ENCODE measurements around the gene IFFO2. TPM values are rescaled to one million over a fixed set of nuclear protein-coding genes. Genes with fewer than 3 reads are reported as not detected.

Gene IFFO2
- total and polyA plus RNA-seq, 2 of the 8 experiments (the other 6 are each of a cell fraction or from before 2014, with no cell fraction given), result 6.6 to 10.4 TPM

DNA sequence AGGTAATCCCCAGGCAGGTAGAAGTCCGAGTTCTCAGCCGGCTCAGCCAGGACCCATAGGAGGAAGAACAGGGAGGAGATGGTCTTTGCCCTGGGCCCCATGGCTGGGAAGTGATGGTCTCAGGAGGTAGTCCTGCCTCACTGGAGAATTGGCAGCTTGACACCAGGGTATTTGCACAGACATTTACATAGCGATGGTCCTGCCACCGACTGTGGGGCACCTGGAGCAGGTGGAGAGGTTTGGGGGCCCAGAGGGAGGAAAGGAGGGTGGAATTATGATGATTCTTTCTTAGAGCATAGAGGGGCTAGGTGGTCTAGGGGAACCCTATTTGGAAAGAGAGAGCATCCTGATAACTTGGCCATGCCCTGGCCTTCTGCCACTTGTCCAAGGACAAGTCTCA lies 96.9 kb downstream of the IFFO2 start, which contains the start of gene TAS1R2:
Gene TAS1R2 (minus strand): TSS at position 101 of the 400 bp plus-strand sequence. CDS start 0 bp downstream, at position 101.
- CTCF ChIA-PET (ENCODE audit: partially characterized antibody), result interaction anchor here (1.0 to 3.1 kb wide), 2 partner anchors 12 kb away, joined by 3 to 16 read pairs; no protein-coding TSS in a partner anchor
- POLR2A ChIA-PET (ENCODE audit: partially characterized antibody), result no interaction called here
- no peak for FAIRE-seq
- TF ChIP-seq ZNF274 (IDR thresholded peaks at IDR 0.05; ENCODE audit: borderline replicate concordance, extremely low read depth, low read length) (no peak), TEAD4 (IDR thresholded peaks at IDR 0.05; ENCODE audit: low read depth, low read length) (no peak), CTCF (IDR thresholded peaks at IDR 0.05; ENCODE audit: control extremely low read depth in 1 of 3, insufficient read depth in 1 of 3, low read depth in 1 of 3, low read length in 3 of 3) (no peak), FOSL1 (IDR thresholded peaks at IDR 0.05; ENCODE audit: insufficient read depth, low read depth, low read length) (no peak), MAX (IDR thresholded peaks at IDR 0.05) (no peak), GTF2F1 (IDR thresholded peaks at IDR 0.05; ENCODE audit: borderline replicate concordance, low read depth, low read length) (no peak), JUN (IDR thresholded peaks at IDR 0.05; ENCODE audit: low read depth, low read length) (no peak), CBX5 (IDR thresholded peaks at IDR 0.05; ENCODE audit: low read depth, low read length) (no peak), KDM4A (IDR thresholded peaks at IDR 0.05; ENCODE audit: low read depth, low read length, severe bottlenecking) (no peak), E2F6 (IDR thresholded peaks at IDR 0.05) (no peak)

More for the DNA sequence above, 96.9 kb downstream of the IFFO2 start, which contains the start of gene TAS1R2:
- Histone ChIP-seq H3K27me3 (replicated peaks in 1 of 4; ENCODE audit: control insufficient read depth in 3 of 4, extremely low read depth in 1 of 4, insufficient read depth in 3 of 4, low read length in 3 of 4) (peaks cover 0 to 4% (median 0%) of the 10 kb centered on the region in 4 experiments; a peak in 3 of 7 replicates), H3K14ac (ENCODE audit: insufficient read length) (no peak within 1 kb of the TSS), H3K4me3 (ENCODE audit: extremely low read depth in 1 of 4, insufficient read depth in 2 of 4, low read depth in 3 of 4, low read length in 4 of 4) (no peak within 1 kb of the TSS), H3K4ac (replicated peaks; ENCODE audit: insufficient read length, low read depth, low read length) (no peak within 1 kb of the TSS), H3K4me1 (replicated peaks in 1 of 4; ENCODE audit: control insufficient read depth in 3 of 4, insufficient read depth in 4 of 4, low read length in 3 of 4) (no peaks in the 10 kb centered on the region), H3K23me2 (ENCODE audit: low read depth, low read length) (peaks cover 12% of the 10 kb centered on the region; the same call in 1 of the 2 replicates), H2BK120ac (replicated peaks; ENCODE audit: low read depth, low read length) (no peak within 1 kb of the TSS), H2BK12ac (ENCODE audit: low read depth, low read length) (no peak within 1 kb of the TSS), H2BK5ac (ENCODE audit: low read depth, low read length) (no peak within 1 kb of the TSS), H3K4me2 (ENCODE audit: insufficient read depth in 1 of 2, low read depth in 2 of 2, low read length in 2 of 2) (no peak within 1 kb of the TSS), H2AK5ac (ENCODE audit: low read depth, low read length) (no peak within 1 kb of the TSS), H4K91ac (replicated peaks; ENCODE audit: insufficient read length, low read length) (no peak within 1 kb of the TSS), H3K18ac (ENCODE audit: extremely low read depth, low read length) (no peak within 1 kb of the TSS), H3K56ac (replicated peaks; ENCODE audit: insufficient read length, low read depth, low read length) (no peak within 1 kb of the TSS), H2BK15ac (ENCODE audit: low read length) (no peak within 1 kb of the TSS), H3K9ac (replicated peaks in 1 of 4; ENCODE audit: extremely low read depth in 1 of 4, low read depth in 3 of 4, low read length in 3 of 4) (no peak within 1 kb of the TSS), H4K20me1 (replicated peaks in 1 of 2; ENCODE audit: control insufficient read depth in 1 of 2, insufficient read depth in 2 of 2, low read length in 2 of 2) (peaks cover 0 to 8% of the 10 kb centered on the region in 2 experiments), H2AFZ (ENCODE audit: low read length) (no peak within 1 kb of the TSS), H2BK20ac (ENCODE audit: low read length) (no peak within 1 kb of the TSS), H3K9me3 (ENCODE audit: insufficient read depth in 2 of 2, low read depth in 1 of 2, low read length in 1 of 2) (no peaks in the 10 kb centered on the region), H4K5ac (ENCODE audit: insufficient read length, low read depth, low read length) (no peak within 1 kb of the TSS), H3K23ac (ENCODE audit: insufficient read length) (no peak within 1 kb of the TSS), H4K8ac (ENCODE audit: extremely low read depth, insufficient read depth, low read length) (no peak within 1 kb of the TSS), H3K79me1 (ENCODE audit: low read depth, low read length) (no peaks in the 10 kb centered on the region), H3K79me2 (ENCODE audit: control insufficient read depth in 1 of 2, insufficient read depth in 2 of 2, low read length in 2 of 2) (no peaks in the 10 kb centered on the region), H3K27ac (ENCODE audit: low read depth, low read length) (no peak within 1 kb of the TSS), H3K36me3 (ENCODE audit: control insufficient read depth in 2 of 4, insufficient read depth in 4 of 4, low read length in 3 of 4) (no peaks in the 10 kb centered on the region; a peak in 1 of 8 replicates)
- no peak for DNase-seq (ENCODE audit: low read depth in 1 of 2, low spot score in 2 of 2)
- 77% methylated on average over 4 of the region's 4 CpGs; no CpG with 5 or more reads in 1 of the 2 experiments for WGBS, 2 experiments (ENCODE audit: extremely low coverage in 1 of 2, insufficient coverage in 1 of 2, insufficient read length in 1 of 2, insufficient replicate concordance in 2 of 2, low coverage in 1 of 2, low lambda C conversion rate in 2 of 2, missing lambda C conversion rate in 1 of 2)
